NOMO-1 (cell line): ENCODE results near the gene KRT6A.
"Not testable (repeated sequence)": the region's sequence is repeated elsewhere in the genome, so short reads cannot be mapped to it uniquely, and the experiment has no call there.

Experiments
- DNase-seq, 2 experiments: peaks; one replicate each; lab custom pipeline; 2025; ENCODE audit not compliant: unreplicated experiment in 2 of 2; lab: John Stamatoyannopoulos, UW

The KRT6A gene

GRCh38 chr12:52474212-52474611 is 18.8 kb downstream of the KRT6A start:
- no peak for DNase-seq

- DNase-seq: no peak
Observed at GRCh38 chr12:52473768-52474167, 19.3 kb downstream of the KRT6A start, which contains the start of gene KRT6C. Gene KRT6C (minus strand): TSS chr12:52473805. CDS start chr12:52473737, 68 bp downstream.

GRCh38 chr12:52469853-52470252 is 23.2 kb downstream of the KRT6A start:
- DNase-seq: no peak

DNA sequence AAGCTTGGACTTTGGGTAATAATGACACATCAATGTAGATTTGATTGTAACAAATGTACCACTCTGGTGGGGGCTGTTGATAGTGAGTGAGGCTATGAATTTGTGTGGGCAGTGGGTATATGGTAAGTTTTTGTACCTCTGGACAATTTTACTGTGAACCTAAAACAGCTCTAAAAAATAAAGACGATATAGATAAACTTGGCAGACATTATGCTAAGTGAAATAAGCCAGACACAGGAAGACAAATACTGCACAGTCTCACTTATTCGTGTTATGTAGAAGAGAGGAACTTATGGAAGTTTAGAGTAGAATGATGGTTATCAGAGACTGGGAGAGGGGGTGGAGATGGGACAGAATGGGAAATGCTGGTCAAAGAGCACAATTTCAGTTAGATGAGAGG is 28.2 kb downstream of the KRT6A start:
- DNase-seq: no peak

DNA sequence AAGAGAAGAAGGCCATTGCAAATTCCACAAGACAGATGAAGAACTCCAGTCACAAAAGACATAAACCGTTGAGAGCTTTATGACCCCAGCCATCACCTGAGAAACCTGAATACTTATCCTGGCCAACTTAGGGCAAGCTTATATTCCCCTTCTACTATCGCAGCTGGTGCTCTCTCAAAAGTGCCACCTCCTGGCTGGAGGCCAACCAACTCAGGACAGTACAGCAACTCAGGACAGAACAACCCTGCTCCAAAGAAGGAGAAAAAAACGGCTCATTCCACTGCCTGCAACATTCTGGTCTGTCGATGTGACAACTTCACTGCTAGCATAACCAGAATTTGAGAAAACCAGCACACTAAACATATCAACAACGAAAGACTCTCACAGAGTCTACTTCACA is 31.4 kb downstream of the KRT6A start:
- DNase-seq: no peak

DNA sequence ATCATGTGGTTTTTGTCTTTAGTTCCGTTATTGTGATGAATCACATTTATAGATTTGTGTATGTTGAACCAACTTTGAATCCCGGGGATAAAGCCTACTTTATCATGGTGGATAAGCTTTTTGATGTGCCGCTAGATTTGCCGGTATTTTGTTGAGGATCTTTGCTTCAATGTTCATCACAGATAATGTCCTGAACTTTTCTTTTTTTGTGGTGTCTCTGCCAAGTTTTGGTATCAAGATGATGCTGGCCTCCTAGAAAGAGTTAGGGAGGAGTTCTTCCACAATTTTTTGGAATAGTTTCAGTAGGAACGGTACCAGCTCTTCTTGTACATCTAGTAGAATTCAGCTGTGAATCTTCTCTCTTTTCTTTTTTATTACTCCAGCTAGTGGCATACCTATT is 34.2 kb downstream of the KRT6A start:
- no peak for DNase-seq

DNA sequence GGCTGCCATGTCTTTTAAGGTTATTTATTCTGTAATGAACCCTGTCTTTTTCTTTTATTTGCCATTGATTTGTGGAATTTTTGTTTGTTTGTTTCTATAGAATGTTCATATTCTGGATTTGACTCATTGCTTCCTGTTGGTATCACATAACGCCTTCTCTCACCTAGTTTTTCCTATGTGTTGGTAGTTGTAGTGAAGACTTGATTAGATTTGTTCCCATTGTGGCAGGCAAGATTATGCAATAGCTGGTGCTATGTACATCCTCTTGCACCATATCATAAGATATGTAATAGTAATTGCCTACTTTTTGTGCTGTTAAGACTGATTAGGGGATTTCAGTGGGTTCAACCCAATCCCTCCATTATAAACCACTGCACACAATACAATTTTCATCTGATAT is 37.2 kb downstream of the KRT6A start:
- peak in 1 of 2 experiments; percentile 1 for DNase-seq

DNA sequence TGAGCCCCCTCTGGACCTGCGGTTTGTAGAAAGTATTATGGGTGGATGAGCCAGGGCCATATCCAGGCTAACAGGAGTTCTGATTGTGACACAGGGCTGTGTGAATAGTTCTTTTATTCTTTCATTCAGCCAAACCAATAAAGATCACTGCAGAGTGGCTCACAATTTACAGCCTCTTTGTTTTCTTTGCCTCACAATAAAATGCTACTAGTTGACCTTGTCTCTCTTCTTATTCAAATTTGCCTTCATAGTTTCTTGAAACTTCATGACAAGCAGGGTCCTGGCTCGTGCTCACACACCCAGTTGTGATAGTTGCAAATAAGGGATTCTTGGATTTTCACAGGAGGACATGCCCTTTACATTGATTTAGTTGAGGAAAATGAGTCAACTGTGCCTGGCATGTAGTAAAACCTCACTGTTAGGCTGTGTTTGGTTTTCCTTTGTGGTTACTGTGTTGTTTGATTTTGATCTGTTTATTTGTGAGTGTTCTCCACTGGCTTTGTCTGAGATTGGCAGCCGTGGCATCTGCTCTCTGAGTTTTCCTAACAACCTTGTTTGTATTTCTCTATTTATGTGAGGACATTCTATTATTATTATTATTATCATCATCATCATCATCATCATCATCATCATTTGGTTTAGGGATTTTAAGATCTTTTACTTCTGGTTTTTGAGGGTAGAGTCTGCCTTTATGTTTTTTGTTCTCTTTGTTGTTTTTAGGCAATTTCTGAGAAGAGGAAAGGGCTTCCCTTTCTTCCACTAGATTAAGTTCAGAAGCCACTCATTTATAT is 38.5 kb downstream of the KRT6A start:
- no peak for DNase-seq

DNA sequence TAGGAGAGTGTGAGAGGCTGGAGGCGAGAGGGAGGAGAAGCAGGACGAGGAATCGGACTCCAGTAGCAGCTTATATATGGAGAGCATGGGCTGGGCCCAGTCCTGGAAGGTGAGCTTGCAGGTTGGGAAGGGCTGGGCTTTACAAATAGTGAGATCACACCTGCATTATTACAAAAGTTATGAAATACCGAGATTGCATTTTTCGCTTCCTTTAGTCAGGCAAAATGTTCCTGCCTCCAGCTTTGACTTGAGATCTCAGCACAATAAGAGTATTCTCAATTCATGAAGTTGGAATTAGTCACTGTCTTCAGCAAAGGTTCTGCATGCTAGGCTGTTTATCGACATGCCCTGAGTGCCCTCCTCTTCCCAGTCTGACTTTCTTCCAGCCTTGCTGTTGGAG is 41.0 kb downstream of the KRT6A start, which contains the start of gene KRT6B:
TSS of gene KRT6B (minus strand) at position 46 of the 400 bp plus-strand sequence. CDS start 68 bp downstream, outside the sequence.
- no peak for DNase-seq

GRCh38 chr12:52448228-52448627 is 44.8 kb downstream of the KRT6A start:
- no peak for DNase-seq

DNA sequence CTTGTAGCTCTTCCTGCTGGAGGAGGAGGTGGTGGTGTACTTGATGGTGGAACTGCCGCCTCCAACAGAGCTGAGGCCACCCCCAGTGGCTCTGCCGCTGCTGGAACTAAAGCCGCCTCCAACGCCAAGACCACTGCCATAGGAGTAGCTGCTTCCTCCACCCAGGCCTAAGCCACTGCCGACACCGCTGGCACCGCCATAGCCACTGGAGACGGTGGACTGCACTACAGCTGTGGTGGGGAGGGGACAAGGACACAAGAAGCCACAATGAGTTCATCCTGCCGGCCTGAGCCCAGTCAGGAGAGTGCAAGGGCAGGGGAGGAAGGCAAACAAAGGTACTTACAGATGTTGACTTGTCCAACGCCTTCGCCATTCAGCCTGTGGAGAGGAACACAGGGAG is 45.9 kb downstream of the KRT6A start:
- DNase-seq: not testable (repeated sequence)

- DNase-seq: no peak
Observed at GRCh38 chr12:52446367-52447045, 46.6 kb downstream of the KRT6A start.

DNA sequence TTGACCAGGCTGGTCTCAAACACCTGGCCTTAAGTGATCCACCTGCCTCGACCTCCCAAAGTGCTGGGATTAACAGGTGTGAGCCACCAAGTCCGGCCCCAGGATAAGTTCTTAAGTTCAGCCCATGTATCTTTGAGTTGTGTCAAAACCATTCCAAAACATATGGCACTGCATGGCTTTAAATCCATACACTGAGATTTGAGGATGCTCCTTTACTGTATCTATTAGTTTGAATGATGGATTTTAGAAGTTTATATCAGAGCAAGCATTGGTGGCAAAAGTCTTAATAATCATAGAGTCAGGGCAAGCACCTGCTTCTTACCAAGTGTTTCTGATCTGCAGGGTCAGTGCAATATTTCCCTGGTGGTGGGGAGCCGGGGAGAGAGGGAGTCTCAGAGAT is 47.2 kb downstream of the KRT6A start:
- no peak for DNase-seq

DNA sequence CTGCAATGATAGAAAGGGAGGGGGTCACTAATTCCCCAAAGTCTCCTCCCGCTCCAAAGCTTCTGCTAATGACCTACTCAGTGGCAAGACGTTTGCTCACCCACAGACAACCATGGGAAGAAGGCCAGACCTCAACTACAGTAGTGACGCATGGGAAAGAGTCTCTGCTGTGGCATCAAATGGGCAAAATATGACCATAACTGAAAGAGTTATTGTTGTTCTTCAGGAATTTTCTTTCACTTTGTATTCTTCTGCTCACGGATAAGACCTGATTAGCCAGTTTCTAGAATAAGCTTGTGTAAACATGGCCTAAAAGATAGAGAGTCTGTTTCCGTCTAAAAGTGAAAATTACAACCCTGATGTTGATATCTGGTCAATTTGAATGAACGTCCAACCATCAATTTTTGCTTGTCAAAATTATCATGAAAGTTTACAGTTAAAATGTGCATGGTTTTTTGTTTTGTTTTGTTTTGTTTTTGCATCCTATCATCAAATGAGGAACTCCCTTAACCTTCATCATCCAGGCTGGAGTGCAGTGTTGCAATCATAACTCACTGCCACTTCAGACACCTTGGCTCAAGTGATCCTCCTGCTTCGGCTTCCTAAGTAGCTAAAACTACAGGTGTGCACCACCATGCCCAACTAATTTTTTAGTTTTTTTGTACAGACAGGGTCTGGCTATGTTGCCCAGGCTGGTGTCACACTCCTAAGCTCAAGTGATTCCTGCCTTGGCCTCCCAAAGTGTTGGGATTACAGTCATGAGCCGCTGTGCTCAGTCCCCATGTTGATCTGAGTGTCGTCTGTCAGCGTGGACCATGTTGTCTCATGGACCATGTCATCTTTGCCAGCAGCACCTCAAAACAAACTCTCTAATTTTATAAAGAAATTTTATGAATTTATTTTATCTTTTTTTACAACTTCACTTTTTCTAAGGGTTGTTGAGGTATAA is 48.1 kb downstream of the KRT6A start:
- no peak for DNase-seq

DNA sequence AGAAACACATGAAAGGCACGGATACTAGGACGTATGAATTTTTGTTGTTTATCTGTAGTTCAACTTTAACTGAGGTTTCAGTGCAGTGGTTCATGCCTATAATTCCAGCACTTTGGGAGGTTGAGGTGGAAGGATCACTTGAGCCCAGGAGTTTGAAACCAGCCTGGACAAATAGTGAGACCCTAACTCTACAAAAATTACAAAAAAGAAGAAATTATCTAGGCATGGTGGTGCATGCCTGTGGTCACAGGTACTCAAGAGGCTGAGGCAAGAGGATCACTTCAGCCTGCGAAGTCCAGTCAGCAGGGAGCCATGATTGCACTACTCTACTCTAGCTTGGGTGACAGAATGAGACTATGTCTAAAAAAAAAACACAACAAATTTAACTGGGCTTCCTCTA is 49.1 kb downstream of the KRT6A start:
- no peak for DNase-seq

- no peak for DNase-seq
Observed at GRCh38 chr12:52442600-52443061, 50.4 kb downstream of the KRT6A start.

GRCh38 chr12:52441320-52441911 is 51.6 kb downstream of the KRT6A start:
- DNase-seq: peak; percentile 0 to 51

DNA sequence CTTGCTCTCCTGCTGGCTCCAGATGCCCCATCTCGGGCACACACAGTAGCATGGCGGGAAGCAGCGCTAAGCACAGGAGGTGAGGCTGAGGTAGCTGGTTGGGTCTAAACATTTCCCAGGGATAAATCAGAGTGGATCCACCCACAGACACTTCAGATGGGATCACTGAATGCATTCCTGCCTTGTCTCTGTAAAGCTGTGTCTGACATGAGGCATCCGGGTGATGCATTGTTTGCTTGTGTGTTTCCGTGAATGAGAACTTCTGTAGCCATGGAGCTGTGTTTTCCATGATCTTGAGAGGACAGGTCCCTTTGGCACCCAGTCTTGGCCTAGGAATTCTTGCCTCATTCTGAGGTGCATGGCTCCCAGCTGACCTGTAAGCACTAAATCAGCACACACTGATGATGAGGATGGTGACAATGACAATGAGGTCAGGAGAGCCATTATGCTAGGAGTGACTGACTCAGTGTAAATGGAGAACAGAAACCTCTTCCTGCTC is 52.2 kb downstream of the KRT6A start:
- DNase-seq: no peak

DNA sequence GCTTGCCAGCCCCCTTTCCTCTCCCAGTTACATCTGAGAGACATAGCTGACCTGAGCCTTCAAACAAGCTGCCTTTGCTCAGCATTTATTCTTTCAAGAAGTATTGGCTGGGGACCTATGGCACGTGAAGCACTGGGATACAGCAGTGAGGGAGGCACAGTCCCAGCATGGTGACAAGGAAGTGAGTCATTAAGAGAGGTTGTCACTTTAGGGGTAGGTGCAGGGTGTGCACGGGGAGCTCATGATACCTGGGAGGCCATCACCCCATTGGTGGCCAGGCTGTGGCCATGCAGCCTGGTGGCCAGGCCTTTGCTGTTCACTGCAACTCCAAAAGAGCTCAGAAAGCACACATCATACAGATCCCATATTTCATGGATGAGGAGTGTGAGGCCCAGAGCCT is 53.2 kb downstream of the KRT6A start:
- DNase-seq: no peak

GRCh38 chr12:52439420-52439819 is 53.6 kb downstream of the KRT6A start:
- DNase-seq: no peak
